ENCODE measurements around the gene ZP4.

Gene ZP4, protein sequence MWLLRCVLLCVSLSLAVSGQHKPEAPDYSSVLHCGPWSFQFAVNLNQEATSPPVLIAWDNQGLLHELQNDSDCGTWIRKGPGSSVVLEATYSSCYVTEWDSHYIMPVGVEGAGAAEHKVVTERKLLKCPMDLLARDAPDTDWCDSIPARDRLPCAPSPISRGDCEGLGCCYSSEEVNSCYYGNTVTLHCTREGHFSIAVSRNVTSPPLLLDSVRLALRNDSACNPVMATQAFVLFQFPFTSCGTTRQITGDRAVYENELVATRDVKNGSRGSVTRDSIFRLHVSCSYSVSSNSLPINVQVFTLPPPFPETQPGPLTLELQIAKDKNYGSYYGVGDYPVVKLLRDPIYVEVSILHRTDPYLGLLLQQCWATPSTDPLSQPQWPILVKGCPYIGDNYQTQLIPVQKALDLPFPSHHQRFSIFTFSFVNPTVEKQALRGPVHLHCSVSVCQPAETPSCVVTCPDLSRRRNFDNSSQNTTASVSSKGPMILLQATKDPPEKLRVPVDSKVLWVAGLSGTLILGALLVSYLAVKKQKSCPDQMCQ

DNA sequence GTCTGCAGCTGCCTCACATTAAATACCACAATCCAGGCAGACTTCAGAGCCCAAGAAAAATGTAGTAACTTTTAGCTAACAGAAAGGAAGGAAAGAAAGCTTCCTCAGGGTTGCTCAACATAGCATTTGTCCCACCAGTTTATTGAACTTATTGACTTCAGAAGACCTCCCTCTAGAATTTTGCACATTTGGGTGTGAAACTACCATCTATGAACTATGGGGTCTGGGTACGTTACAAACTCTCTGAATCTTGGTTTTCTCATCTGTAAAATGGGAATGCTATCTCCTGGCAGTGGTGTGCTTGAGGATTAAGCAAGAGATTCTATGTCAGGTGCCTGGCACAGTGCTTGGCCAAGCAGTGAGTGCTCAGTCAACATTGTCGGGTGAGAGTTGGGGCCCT, at the start of gene ZP4:
Gene ZP4 (minus strand): TSS at position 101 of the 400 bp plus-strand sequence. CDS start 287 bp downstream, outside the sequence.
- no peak for DNase-seq (ENCODE audit: low read depth in 2 of 2, low spot score in 1 of 2)

DNA sequence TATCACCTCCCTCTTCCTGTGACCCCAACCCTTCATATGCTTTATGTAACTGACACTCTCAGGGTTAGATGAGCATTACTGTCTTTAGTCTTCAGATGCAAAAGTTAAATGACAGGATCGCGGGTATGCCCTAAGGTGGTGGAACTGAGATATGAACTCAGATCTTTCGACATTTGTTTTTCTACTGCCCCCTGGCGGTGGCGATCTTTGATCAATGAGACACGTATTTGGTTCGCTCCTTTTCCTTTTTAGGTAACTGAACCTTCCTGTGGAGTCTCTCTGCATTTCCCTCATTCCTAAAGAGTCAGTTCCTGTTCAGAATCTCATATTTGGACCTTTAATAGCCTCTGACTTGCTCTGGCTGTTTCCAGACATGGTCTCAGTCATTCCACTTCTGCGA, 47.8 kb upstream of the ZP4 start:
- DNase-seq (ENCODE audit: low read depth in 2 of 2, low spot score in 1 of 2) = no peak

DNA sequence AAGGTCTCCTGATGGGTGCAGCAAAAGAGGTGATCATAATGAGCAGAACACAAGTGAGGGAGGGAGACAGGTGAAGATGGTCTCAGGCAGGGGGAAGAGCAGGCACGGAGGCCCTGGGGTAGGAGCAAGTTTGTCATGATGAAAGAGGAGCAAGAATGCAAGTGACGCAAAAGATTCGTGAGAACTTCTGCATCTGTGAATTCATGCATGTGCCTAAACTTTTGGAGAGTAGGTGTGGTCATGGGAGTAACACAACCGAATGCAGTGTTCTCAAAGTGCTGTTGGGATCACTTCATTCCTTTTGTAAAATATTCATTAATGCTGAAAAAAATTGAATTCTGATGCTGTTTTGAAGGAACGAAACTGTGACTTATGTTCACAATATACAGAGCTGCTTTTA, 47.3 kb upstream of the ZP4 start:
- no peak for DNase-seq (ENCODE audit: low read depth in 2 of 2, low spot score in 1 of 2)

DNA sequence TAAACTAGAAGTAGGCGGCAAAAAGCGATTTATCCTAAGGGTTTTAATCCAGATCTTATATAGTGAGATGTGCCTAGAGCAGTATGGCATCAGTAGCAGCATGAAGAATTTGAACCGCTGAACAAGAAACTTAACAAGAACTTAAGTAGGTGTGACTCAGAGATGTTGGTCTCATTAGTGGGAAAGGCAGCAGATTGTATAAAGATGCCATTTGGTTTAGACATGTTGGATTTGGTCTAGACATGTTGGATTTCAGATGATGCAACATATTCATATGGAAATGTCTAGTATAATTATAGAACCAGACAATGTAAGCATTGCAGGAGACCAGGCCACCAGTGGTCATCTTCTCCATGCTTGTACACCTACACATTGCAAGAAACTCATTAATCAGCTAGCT, 42.1 kb upstream of the ZP4 start:
- DNase-seq (ENCODE audit: low read depth in 2 of 2, low spot score in 1 of 2) = no peak

DNA sequence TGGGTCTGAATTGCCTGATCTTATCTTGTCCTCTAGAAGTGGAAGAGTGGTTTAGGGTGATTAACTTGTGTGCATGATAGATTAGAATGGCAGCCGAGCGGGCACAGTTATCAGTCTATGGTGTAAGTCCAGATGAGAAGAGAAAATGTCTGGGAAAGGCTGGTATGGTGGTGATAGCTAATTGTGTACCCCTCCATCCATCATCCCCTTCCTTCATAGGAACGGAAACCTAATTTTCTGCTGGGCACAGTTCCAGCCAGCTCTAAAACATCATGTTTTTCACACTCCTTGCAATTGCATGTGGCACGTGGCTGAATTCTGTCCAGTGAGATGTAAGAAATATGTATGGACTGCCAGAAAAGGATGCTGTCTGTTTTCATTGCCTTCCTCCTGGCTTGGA, 40.9 kb upstream of the ZP4 start:
- DNase-seq (ENCODE audit: low read depth in 2 of 2, low spot score in 1 of 2) = no peak

DNA sequence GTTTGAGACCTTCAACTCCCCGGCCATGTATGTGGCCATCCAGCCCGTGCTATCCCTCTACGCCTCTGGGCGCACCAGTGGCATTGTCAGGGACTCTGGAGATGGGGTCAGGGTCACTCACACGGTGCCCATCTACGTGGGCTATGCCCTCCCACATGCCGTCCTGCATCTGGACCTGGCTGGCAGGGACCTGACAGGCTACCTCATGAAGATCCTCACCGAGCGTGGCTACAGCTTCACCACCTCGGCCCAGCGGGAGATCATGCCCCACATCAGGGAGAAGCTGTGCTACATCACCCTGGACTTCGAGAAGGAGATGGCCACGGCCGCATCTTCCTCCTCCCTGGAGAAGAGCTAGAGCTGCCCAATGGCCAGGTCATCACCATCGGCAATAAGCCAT, 36.5 kb upstream of the ZP4 start:
- no peak for DNase-seq (ENCODE audit: low read depth in 2 of 2, low spot score in 1 of 2)

DNA sequence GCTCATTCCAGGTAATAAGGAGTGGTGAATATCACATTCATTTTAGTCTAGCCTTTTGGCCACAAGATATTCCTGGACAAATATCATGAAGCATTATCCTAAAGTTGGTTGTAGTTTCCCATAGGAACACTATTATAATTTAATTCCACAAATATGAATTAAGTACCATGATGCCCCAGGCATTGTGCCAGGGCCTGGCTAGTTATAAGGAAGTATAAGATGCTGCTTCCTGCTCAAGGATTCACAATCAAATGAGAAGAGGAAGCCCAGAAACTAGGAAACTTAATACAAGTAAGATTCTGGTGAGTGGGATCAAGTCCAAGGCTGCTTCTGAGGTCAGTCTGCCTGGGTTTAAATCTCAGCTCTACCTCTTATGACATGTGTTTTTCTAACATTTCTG, 30.6 kb upstream of the ZP4 start:
- DNase-seq (ENCODE audit: low read depth in 2 of 2, low spot score in 1 of 2) = no peak

DNA sequence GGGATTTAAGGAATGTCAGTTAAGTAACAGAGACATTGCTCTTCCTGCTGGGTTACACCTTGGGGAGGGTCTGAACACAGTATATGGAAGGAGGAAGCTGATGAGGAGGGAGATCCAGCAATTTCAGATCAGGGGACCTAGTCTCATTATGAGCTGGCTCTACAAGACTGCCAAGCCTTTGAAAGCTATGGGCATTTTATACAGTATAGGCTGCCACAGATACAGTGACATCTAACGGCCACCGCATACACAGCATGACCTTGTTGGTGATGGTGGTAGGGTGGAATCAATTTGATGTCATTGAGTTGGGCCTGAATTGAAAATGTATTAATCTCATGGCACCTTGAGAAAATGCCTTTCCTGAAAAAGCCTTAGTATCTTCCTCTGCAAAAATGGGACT, 22.6 kb upstream of the ZP4 start:
- DNase-seq (ENCODE audit: low read depth in 2 of 2, low spot score in 1 of 2) = no peak

DNA sequence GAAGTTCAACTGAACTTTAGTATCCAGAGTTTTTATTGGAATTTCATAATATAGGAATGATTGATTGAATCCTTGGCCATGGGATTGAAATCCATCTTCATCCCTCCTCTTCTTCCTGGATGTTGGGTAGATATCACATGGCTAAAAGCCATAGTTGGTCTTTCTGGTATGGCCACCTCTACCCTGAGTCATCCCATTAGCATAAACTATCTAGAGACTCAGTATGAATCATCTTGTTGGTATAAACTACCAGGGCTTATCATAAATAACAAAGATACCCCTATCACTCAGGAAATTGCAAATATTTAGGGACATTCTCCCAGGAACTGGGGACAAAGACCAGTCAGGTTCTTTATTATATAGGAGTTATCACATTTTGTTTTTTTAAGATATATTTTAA, 21.2 kb upstream of the ZP4 start:
- DNase-seq (ENCODE audit: low read depth in 2 of 2, low spot score in 1 of 2) = no peak

DNA sequence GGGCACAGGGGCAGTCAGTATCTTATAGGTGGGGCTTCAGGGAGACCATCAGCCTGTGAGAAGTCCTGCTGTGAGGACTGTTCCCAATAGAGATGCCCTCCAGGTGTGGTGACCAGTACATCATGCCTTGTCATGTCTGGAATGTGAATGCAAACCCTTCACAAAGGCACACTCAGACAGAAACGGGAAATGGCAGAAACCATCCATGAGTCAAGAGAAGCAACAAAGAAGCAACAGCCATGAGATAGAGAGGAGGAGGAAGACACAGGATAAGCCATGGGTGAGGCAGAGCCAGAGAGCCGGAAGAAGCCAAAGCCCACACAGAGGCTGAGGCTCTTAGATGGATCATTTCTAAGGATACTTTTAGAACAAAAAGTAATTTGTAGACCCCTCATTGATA, 20.1 kb upstream of the ZP4 start:
- no peak for DNase-seq (ENCODE audit: low read depth in 2 of 2, low spot score in 1 of 2)

DNA sequence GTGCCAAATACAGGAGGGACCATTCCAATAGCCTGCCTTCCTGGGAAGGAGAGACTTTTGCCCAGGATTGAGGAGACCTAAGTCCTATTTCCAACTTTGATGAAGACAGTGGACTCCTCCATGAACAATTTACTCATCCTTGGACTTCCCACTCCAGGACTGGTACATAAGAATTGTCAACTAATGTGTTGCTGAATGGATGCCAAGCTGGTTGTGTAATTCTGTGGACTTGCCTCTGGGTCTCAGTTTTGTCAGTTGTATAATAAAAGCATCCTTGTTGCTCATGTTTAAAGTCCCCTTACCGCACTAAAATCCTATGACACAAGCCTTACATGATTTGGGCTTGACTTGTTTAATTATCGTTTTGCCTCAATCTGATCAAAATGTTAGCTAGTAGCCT, 13.2 kb upstream of the ZP4 start:
- DNase-seq (ENCODE audit: low read depth in 2 of 2, low spot score in 1 of 2) = no peak

DNA sequence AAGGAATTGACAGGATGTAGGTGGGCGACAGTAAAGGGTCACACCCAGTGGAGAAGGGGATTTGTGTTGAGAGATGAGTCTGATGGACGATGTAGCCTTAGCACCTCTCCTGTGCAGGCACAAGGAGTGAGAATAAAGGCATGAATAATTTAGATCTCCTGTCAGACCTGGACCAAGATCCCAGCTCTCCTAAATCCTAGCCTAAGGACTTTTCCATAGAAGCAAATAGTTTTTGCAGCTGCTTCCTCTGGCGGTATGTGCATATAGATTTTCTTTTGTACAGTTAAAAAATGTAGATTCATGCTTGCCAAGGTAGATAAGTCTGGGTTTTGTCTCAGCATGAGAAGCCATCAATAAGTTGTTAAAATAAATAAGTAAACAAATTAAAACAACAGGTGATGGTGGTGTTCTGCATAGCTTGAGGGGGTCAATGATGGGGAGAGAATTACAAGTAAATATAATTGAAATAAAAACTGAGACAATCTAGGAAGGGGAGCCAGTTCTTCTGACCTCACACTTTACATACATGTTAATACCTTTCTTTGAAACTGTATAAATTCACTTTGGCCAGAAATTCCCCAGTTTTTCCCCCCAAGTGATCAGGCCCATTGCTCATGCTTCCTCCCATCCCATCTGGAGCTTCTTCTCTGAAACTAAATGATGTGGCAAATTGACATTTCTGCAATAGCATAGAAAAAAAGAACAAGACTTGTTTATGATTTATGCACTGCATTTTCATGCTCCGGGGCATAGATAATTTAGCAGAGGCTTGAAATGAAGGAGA, 12.4 kb upstream of the ZP4 start:
- no peak for DNase-seq (ENCODE audit: low read depth in 2 of 2, low spot score in 1 of 2)

DNA sequence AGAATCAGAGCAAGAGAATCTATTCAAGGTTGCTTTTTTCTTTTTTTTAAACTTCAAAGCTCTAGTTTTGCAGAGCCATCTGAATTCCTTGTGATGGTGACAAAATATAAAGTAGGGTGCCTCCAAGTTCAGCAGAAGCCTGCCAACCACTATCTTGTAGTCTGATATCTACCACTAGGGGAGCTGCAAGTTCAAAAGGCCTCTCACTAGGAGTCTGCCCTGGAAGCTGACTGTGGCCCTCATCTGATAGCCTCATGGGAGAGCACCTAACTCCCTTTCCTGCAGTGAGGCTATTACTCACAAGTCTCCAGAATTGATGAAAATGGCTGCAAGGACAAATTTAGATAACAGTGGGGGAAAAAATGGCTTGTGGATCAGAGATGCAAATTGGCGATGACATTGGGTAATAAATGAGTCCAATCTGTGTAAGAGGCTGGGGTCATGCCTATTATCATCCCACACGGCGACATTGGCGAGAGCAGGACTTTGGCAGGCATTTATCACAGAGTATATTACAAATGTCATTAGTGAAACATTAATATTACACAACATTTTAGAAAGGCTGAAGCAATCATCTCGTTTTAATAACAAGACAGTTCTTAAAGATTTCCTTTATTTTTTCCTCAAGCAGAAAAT, 10.7 kb upstream of the ZP4 start:
- DNase-seq (ENCODE audit: low read depth in 2 of 2, low spot score in 1 of 2) = no peak

DNA sequence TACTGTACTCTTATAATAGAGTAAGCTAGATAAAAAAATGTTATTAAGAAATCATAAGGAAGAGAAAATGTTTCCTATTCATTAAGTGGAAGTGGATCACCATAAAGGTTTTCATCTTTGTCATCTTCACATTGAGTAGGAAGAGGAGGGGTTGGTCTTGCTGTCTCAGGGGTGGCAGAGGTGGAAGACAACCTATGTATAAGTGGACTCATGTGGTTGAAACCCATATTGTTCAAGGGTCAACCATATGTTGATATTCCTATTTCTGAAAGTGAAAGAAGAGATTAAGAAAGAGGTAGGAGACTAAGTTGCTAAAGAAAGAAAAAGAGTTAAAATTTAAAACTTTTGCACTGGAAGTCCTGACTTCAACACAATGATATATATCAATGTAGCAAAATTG, 4.9 kb upstream of the ZP4 start:
- no peak for DNase-seq (ENCODE audit: low read depth in 2 of 2, low spot score in 1 of 2)

DNA sequence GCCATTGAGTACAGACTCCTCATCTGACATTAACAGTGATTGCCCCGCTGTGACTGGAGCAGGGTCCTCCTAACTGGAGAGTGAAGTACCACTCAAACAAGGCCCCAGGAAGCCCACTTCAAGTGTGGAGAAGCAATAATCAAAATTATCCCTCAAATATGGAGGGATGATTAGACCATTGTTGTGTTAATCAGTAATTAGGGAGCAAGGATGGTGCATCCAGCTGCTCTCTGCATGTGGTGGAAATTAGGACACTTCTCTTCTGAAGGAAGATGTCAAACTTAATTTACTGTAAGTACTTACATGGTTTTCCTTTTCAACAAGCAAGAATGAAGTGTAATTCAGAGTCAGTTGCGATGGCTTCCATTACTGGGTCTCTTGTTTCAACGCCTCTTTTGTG, 3.4 kb upstream of the ZP4 start:
- DNase-seq (ENCODE audit: low read depth in 2 of 2, low spot score in 1 of 2) = no peak

DNA sequence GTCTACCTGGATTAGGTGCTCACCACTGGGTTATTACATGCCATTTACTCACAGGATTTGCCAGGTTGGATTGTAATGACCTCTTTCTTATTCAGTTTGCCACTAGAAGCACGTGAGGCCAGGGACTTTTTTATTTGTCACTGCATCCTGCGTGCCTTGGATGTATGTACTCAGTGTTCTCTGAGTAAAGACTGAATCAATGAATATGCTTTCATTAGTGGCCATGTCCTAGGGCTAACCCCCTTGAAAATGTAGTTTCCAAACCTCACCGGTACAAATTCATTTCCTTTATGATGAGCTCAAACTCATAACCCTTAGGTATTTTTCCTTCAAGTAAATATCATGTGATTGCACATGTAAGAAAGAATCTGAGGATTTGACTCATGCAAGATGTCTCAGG, 1.3 kb upstream of the ZP4 start:
- DNase-seq (ENCODE audit: low read depth in 2 of 2, low spot score in 1 of 2) = no peak

DNA sequence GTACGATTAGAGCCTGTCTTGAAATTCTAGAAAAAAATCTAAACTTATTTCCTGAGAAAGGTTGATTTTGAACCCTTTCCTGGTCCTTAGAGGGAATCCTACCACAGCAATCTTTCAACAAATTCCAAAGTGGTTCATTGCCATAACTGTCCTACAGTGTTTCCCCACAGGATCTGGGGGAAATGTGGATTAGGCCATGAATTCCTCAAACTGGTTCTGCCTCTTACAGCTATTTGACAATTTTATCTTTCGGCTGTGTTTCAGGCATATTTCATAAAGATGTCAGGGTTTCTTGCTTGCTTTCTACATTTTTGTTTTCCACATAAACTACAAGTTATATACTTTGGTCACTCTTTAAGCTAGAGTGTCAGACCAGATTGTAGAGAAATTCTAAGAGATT, 544 bp upstream of the ZP4 start:
- DNase-seq (ENCODE audit: low read depth in 2 of 2, low spot score in 1 of 2) = no peak

DNA sequence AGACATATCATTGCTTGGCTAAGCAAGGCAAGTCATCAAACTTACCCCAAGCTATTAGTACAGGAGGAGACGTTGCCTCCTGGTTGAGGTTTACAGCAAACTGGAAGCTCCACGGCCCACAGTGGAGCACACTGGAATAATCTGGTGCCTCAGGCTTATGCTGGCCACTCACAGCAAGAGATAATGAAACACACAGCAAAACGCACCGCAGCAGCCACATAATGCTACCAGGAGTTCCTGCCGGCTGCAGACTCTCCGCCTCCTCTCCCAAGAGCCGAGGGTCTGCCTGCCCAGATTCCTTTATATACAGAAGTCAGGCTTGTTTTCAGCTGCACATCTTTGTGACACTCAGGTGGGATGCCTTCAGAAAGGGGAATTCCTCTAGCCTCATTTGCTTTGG, 306 bp downstream of the ZP4 start:
- no peak for DNase-seq (ENCODE audit: low read depth in 2 of 2, low spot score in 1 of 2)

DNA sequence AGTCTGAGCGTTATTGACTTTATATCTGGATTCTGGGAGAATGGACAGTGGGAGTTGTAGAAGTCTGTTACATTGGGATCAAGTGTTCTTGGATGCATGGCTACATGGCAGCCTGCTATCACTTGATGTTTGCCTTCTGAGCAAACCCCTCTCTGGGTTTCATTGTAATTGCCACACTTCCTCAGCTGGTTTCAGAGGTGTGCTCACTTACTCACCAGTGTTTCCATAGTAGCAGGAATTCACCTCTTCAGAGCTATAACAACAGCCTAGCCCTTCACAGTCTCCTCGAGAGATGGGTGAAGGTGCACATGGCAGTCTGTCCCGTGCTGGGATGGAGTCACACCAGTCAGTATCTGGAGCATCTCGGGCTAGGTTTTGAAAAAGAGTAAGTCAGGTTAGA, 2.6 kb downstream of the ZP4 start:
- DNase-seq (ENCODE audit: low read depth in 2 of 2, low spot score in 1 of 2) = no peak

DNA sequence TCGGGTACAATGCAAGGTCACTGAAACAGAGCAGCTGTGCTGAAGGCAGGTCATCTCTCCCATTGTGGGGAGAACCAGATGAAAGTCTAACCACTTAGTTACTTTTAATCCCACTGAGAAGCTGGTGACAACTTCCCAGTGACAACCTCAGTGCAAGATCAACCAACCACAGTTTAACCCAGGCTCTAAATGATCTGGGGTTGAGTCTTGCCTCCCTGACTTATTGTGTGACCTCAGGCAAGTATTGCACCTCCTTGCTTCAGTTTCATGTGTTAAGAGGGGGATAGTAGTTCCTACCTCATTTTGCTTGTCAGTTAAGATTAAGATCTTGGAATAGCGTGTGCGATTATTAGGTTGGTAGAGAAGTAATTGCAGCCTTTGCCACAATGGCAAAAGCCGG, 3.2 kb downstream of the ZP4 start:
- DNase-seq (ENCODE audit: low read depth in 2 of 2, low spot score in 1 of 2) = no peak

DNA sequence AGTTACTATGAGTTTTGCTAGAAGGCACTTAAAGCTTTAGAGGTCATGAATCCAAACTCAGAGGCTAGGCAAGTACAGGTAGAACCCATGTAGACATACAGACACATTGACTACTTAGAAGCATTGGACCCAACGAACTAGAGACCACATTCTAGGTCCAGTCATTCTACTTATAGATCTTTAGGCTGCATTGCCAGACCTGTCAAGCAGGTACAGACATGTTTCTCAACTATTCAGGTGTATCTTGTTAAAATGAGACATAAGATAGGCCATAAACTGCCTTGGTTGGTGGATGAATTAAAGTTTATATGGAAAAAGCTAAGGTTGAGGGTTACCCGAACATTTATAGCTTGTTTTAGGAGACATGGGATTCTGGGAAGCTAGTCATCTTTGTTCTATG, 6.5 kb downstream of the ZP4 start:
- no peak for DNase-seq (ENCODE audit: low read depth in 2 of 2, low spot score in 1 of 2)

DNA sequence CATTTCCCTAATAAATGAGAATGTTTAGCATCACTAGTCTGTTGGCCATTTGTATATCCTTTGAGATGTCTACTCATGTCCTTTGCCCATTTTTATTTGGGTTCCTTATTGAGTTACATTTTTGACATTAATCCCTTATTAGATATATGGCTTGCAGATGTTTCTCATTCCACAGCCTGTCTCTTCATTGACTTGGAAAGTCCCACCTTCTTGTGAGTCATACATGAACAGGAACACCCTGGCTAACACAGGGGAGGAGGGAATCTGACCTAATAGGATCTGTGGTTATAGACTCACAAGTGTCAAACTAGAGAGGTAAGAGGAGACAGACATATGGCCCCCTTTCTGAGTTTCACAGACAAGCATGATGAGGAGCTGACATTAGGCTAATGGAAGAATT, 11.5 kb downstream of the ZP4 start:
- DNase-seq (ENCODE audit: low read depth in 2 of 2, low spot score in 1 of 2) = no peak

All from stimulated activated CD8-positive, alpha-beta memory T cell treated with anti-CD3 and anti-CD28 coated beads, Interleukin-4, amount 100 ng/mL, for 4 hours (primary cell).